ENCODE data around the gene PTPRN2.

Gene PTPRN2

GRCh38 chr7:158391541-158391940 lies 196.1 kb downstream of the PTPRN2 start:
- TF ChIP-seq GATA3 (IDR thresholded peaks at IDR 0.05; ENCODE audit: low read depth, low read length), result no peak

- TF ChIP-seq GATA3 (IDR thresholded peaks at IDR 0.05; ENCODE audit: low read depth, low read length) (no peak), GATA2 (IDR thresholded peaks at IDR 0.05; ENCODE audit: low read depth, low read length) (no peak)
Measured at GRCh38 chr7:158391141-158391540, 196.5 kb downstream of the PTPRN2 start.

GRCh38 chr7:158390460-158390859 lies 197.2 kb downstream of the PTPRN2 start:
- TF ChIP-seq GATA3 (IDR thresholded peaks at IDR 0.05; ENCODE audit: low read depth, low read length), result no peak
- no peak for TF ChIP-seq GATA2 (IDR thresholded peaks at IDR 0.05; ENCODE audit: low read depth, low read length)

GRCh38 chr7:158389514-158390425 lies 197.9 kb downstream of the PTPRN2 start:
- TF ChIP-seq GATA3 (IDR thresholded peaks at IDR 0.05; ENCODE audit: low read depth, low read length) (no peak), GATA2 (IDR thresholded peaks at IDR 0.05; ENCODE audit: low read depth, low read length) (no peak)

GRCh38 chr7:158388928-158389327 lies 198.7 kb downstream of the PTPRN2 start:
- TF ChIP-seq GATA2 (IDR thresholded peaks at IDR 0.05; ENCODE audit: low read depth, low read length) (no peak), GATA3 (IDR thresholded peaks at IDR 0.05; ENCODE audit: low read depth, low read length) (no peak)

GRCh38 chr7:158388072-158388471 lies 199.6 kb downstream of the PTPRN2 start:
- no peak for TF ChIP-seq GATA2 (IDR thresholded peaks at IDR 0.05; ENCODE audit: low read depth, low read length)
- no peak for TF ChIP-seq GATA3 (IDR thresholded peaks at IDR 0.05; ENCODE audit: low read depth, low read length)

GRCh38 chr7:158387546-158387891 lies 200.1 kb downstream of the PTPRN2 start:
- TF ChIP-seq GATA2 (IDR thresholded peaks at IDR 0.05; ENCODE audit: low read depth, low read length) (no peak), GATA3 (IDR thresholded peaks at IDR 0.05; ENCODE audit: low read depth, low read length) (no peak)

- no peak for TF ChIP-seq GATA2 (IDR thresholded peaks at IDR 0.05; ENCODE audit: low read depth, low read length)
- no peak for TF ChIP-seq GATA3 (IDR thresholded peaks at IDR 0.05; ENCODE audit: low read depth, low read length)
Measured at GRCh38 chr7:158386866-158387545, 200.6 kb downstream of the PTPRN2 start.

- TF ChIP-seq GATA2 (IDR thresholded peaks at IDR 0.05; ENCODE audit: low read depth, low read length), result no peak
- no peak for TF ChIP-seq GATA3 (IDR thresholded peaks at IDR 0.05; ENCODE audit: low read depth, low read length)
Measured at GRCh38 chr7:158386355-158386618, 201.3 kb downstream of the PTPRN2 start.

GRCh38 chr7:158384746-158385145 lies 202.9 kb downstream of the PTPRN2 start:
- TF ChIP-seq GATA2 (IDR thresholded peaks at IDR 0.05; ENCODE audit: low read depth, low read length), result no peak
- TF ChIP-seq GATA3 (IDR thresholded peaks at IDR 0.05; ENCODE audit: low read depth, low read length), result no peak

GRCh38 chr7:158383665-158384064 lies 204.0 kb downstream of the PTPRN2 start:
- TF ChIP-seq GATA3 (IDR thresholded peaks at IDR 0.05; ENCODE audit: low read depth, low read length), result no peak
- TF ChIP-seq GATA2 (IDR thresholded peaks at IDR 0.05; ENCODE audit: low read depth, low read length), result no peak

GRCh38 chr7:158382363-158383254 lies 205.0 kb downstream of the PTPRN2 start:
- TF ChIP-seq GATA3 (IDR thresholded peaks at IDR 0.05; ENCODE audit: low read depth, low read length) (no peak), GATA2 (IDR thresholded peaks at IDR 0.05; ENCODE audit: low read depth, low read length) (peak; percentile 90)

GRCh38 chr7:158381956-158382355 lies 205.7 kb downstream of the PTPRN2 start:
- TF ChIP-seq GATA3 (IDR thresholded peaks at IDR 0.05; ENCODE audit: low read depth, low read length) (no peak), GATA2 (IDR thresholded peaks at IDR 0.05; ENCODE audit: low read depth, low read length) (no peak)

- no peak for TF ChIP-seq GATA2 (IDR thresholded peaks at IDR 0.05; ENCODE audit: low read depth, low read length)
- no peak for TF ChIP-seq GATA3 (IDR thresholded peaks at IDR 0.05; ENCODE audit: low read depth, low read length)
Measured at GRCh38 chr7:158378978-158379377, 208.6 kb downstream of the PTPRN2 start.

Measured in SH-SY5Y (cell line).